Mesenchymal stem cell (in vitro differentiated cells and primary cell): ENCODE results near the gene CDKN2AIP.

ENCODE experiments used
- DNase-seq: peaks from one replicate; pipeline ENCODE4 v3.0.0-alpha.2; 2013
- H2AFZ ChIP-seq: one replicate; pipeline ENCODE4 v1.6.1; 2013; ENCODE audit warnings: low read depth, mild to moderate bottlenecking, control low read depth, inconsistent platforms, low read length, moderate library complexity
- H2AK5ac ChIP-seq: 2 replicates; pipeline ENCODE4 v1.6.1; 2013; ENCODE audit warnings: low read length, moderate library complexity, mild to moderate bottlenecking, inconsistent platforms; ENCODE audit not compliant: severe bottlenecking
- H2BK120ac ChIP-seq: one replicate; pipeline ENCODE4 v1.6.1; 2013; ENCODE audit warnings: low read depth, mild to moderate bottlenecking, inconsistent platforms, low read length, moderate library complexity
- H2BK12ac ChIP-seq, 2 experiments: one replicate each; pipeline ENCODE4 v1.6.1; 2013; ENCODE audit warnings: inconsistent platforms in 2 of 2, low read length in 2 of 2, mild to moderate bottlenecking in 2 of 2, moderate library complexity in 2 of 2, control low read depth in 1 of 2
- H2BK15ac ChIP-seq: one replicate; pipeline ENCODE4 v1.6.1; 2013; ENCODE audit warnings: mild to moderate bottlenecking, low read depth, inconsistent platforms; ENCODE audit not compliant: poor library complexity, severe bottlenecking
- H2BK5ac ChIP-seq: 2 replicates; pipeline ENCODE4 v1.6.1; 2013; ENCODE audit warnings: low read depth, mild to moderate bottlenecking, low read length, control low read depth, inconsistent platforms; ENCODE audit not compliant: poor library complexity, severe bottlenecking
- H3K14ac ChIP-seq, 2 experiments: one replicate each; pipeline ENCODE4 v1.6.1; 2013; ENCODE audit warnings: inconsistent platforms in 2 of 2, low read length in 2 of 2, control low read depth in 1 of 2, mild to moderate bottlenecking in 1 of 2, moderate library complexity in 1 of 2
- H3K18ac ChIP-seq, 2 experiments: one replicate each; pipeline ENCODE4 v1.6.1; 2013; ENCODE audit warnings: inconsistent platforms in 2 of 2, low read length in 2 of 2, control low read depth in 1 of 2, low read depth in 1 of 2, mild to moderate bottlenecking in 1 of 2
- H3K23ac ChIP-seq, 2 experiments: one replicate each; pipeline ENCODE4 v1.6.1; 2013; ENCODE audit warnings: inconsistent platforms in 2 of 2, low read length in 2 of 2, mild to moderate bottlenecking in 2 of 2, moderate library complexity in 2 of 2, control low read depth in 1 of 2
- H3K27ac ChIP-seq: 2 replicates; pipeline ENCODE4 v1.5.1; 2013; ENCODE audit warnings: mild to moderate bottlenecking, moderate library complexity, low read length, control low read depth, inconsistent platforms; ENCODE audit not compliant: poor library complexity, severe bottlenecking
- H3K27me3 ChIP-seq, 2 experiments: 2 replicates each; pipeline versions ENCODE4 v1.6.1 to v1.7.0; 2013; ENCODE audit warnings: low read length in 2 of 2, mild to moderate bottlenecking in 2 of 2, moderate library complexity in 2 of 2, control low read depth in 1 of 2, inconsistent platforms in 1 of 2; ENCODE audit not compliant: control insufficient read depth in 1 of 2, insufficient read depth in 1 of 2
- H3K36me3 ChIP-seq, 2 experiments: 2 replicates each; pipeline versions ENCODE4 v1.6.1 to v1.7.0; 2013; ENCODE audit warnings: low read length in 2 of 2, control low read depth in 1 of 2, inconsistent platforms in 1 of 2, low read depth in 1 of 2, mild to moderate bottlenecking in 1 of 2; ENCODE audit not compliant: insufficient read depth in 2 of 2, control insufficient read depth in 1 of 2
- H3K4ac ChIP-seq, 2 experiments: one replicate each; pipeline ENCODE4 v1.6.1; 2013; ENCODE audit warnings: inconsistent platforms in 2 of 2, low read length in 2 of 2, mild to moderate bottlenecking in 2 of 2, moderate library complexity in 2 of 2, control low read depth in 1 of 2, low read depth in 1 of 2
- H3K4me1 ChIP-seq: 2 replicates; pipeline ENCODE4 v1.6.1; 2013; ENCODE audit warnings: low read depth, low read length, control low read depth; ENCODE audit not compliant: control insufficient read depth, insufficient read depth
- H3K4me2 ChIP-seq: 2 replicates; pipeline ENCODE4 v1.6.1; 2013; ENCODE audit warnings: low read length, mild to moderate bottlenecking, inconsistent platforms; ENCODE audit not compliant: poor library complexity, severe bottlenecking
- H3K4me3 ChIP-seq, 2 experiments: 2 replicates each; pipeline versions ENCODE4 v1.5.1 to v1.7.0; 2013; ENCODE audit warnings: low read length in 2 of 2, mild to moderate bottlenecking in 2 of 2, control low read depth in 1 of 2, low read depth in 1 of 2; ENCODE audit not compliant: insufficient read depth in 1 of 2
- H3K79me1 ChIP-seq: replicated peaks from 2 replicates; pipeline ENCODE4 v1.6.1; 2013; ENCODE audit warnings: mild to moderate bottlenecking, control low read depth, low read length, inconsistent platforms; ENCODE audit not compliant: poor library complexity, severe bottlenecking
- H3K9ac ChIP-seq: 2 replicates; pipeline ENCODE4 v1.7.0; 2013; ENCODE audit warnings: mild to moderate bottlenecking, low read length, moderate library complexity
- H3K9me3 ChIP-seq: 2 replicates; pipeline ENCODE4 v1.7.0; 2013; ENCODE audit warnings: mild to moderate bottlenecking, low read length; ENCODE audit not compliant: control insufficient read depth
- H4K8ac ChIP-seq: one replicate; pipeline ENCODE4 v1.6.1; 2013; ENCODE audit warnings: inconsistent platforms, mild to moderate bottlenecking, low read length, moderate library complexity
- H4K91ac ChIP-seq: one replicate; pipeline ENCODE4 v1.6.1; 2013; ENCODE audit warnings: mild to moderate bottlenecking, low read length, inconsistent platforms
- WGBS: methylation state at CpG from one replicate; pipeline ENCODE4 v1.1.7; 2013; ENCODE audit warnings: mixed read lengths; 5-methylcytosine and 5-hydroxymethylcytosine counted together

CDKN2AIP gene

DNA sequence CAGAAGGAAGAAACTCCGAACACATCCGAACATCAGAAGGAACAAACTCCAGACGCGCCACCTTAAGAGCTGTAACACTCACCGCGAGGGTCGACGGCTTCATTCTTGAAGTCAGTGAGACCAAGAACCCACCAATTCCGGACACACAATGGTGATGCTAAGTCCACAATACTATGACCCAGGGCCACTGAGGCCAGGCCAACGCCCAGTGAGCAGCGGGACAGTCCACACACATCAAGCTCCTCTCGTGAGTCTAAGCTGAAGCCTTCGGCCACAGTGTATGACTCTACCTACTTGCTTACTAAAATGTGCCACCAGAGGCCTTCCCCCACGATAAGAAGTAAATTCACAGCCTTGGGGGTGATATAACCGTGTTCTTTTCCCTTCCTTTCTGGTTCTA, 10.2 kb upstream of the CDKN2AIP start:
- DNase-seq = no peak
- Histone ChIP-seq H2BK12ac (no peak overlapping the region), H3K36me3 (no peaks in the 10 kb centered on the region), H2BK15ac (no peak overlapping the region), H3K4ac (no peak overlapping the region), H4K8ac (no peak overlapping the region), H3K18ac (no peak overlapping the region), H2BK5ac (no peak overlapping the region), H3K14ac (no peak overlapping the region), H3K4me3 (no peak overlapping the region), H4K91ac (no peak overlapping the region), H3K27ac (no peak overlapping the region), H3K4me1 (peaks cover 10% of the 10 kb centered on the region), H3K27me3 (no peaks in the 10 kb centered on the region), H3K9ac (no peak overlapping the region), H3K4me2 (no peak overlapping the region), H3K23ac (no peak overlapping the region), H2AFZ (no peak overlapping the region), H2BK120ac (no peak overlapping the region), H3K79me1 (no peaks in the 10 kb centered on the region), H3K9me3 (no peaks in the 10 kb centered on the region), H2AK5ac (no peak overlapping the region)
- 87% methylated on average over 13 of the region's 15 CpGs for WGBS

DNA sequence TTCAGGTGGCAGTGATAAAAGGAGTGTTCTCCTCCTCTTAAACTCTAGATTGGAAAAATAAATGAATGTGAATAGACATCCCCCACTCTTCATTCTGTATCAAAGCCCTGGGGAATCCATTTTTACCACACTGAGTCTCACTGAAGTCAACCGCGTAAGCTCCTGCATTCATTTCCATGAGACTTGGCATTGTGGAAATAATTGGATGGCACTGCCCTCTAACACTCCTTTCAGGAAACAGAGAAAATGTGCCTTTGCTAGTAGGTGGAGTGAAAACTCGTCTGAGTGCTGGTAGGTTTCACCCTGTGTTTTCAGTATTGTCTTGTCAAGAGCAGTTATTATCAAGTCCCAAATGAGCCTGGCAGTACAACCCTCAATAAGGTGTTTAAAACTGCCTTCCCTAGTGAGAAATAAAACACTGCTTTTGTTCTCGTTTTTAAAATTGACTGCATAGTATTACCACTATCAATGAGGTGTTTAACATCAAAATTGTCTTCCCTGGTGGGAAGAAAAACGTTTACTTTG, 9.7 kb upstream of the CDKN2AIP start:
- no peak overlapping the region for H2BK5ac ChIP-seq
- H3K4ac ChIP-seq = no peak overlapping the region
- WGBS = 84% methylated on average over 3 of the region's 5 CpGs
- H3K4me2 ChIP-seq = no peak overlapping the region
- no peak overlapping the region for H3K14ac ChIP-seq
- H3K27ac ChIP-seq = no peak overlapping the region
- no peak overlapping the region for H2BK15ac ChIP-seq
- no peak overlapping the region for H3K23ac ChIP-seq
- H4K8ac ChIP-seq = no peak overlapping the region
- no peak overlapping the region for H2AK5ac ChIP-seq
- no peak overlapping the region for H2BK120ac ChIP-seq
- H3K4me1 ChIP-seq = peaks cover 10% of the 10 kb centered on the region
- H3K36me3 ChIP-seq = no peaks in the 10 kb centered on the region
- H3K4me3 ChIP-seq = no peak overlapping the region
- no peak overlapping the region for H2AFZ ChIP-seq
- H3K9me3 ChIP-seq = no peaks in the 10 kb centered on the region
- DNase-seq = no peak
- no peak overlapping the region for H3K18ac ChIP-seq
- no peaks in the 10 kb centered on the region for H3K27me3 ChIP-seq
- H4K91ac ChIP-seq = no peak overlapping the region
- H2BK12ac ChIP-seq = no peak overlapping the region
- H3K9ac ChIP-seq = no peak overlapping the region
- no peaks in the 10 kb centered on the region for H3K79me1 ChIP-seq

DNA sequence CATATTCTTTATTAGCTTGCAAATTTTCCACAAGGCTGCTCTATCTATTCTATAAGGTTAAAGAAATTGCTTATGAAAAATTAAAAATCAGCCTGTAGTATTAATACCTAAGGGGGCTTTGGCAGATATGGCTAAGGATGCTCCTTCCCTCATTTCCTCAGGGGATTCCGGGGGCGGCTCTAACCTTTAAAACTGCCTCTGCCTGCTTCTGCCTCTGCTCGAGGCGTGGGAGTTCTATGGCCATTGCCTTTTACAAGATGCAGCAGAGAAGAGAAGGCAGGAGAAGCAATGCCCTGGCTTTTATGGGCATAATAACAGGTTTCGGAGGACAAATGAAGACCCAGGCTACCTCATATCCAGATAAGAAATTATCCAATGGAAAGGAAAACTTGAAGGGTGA, 8.6 kb upstream of the CDKN2AIP start:
- WGBS = 70% methylated on average over 4 of the region's 5 CpGs
- Histone ChIP-seq H3K79me1 (no peaks in the 10 kb centered on the region), H3K23ac (no peak overlapping the region), H3K36me3 (no peaks in the 10 kb centered on the region), H2AFZ (no peak overlapping the region), H3K4me2 (no peak overlapping the region), H3K4ac (no peak overlapping the region), H3K4me3 (no peak overlapping the region), H3K18ac (no peak overlapping the region), H2BK120ac (no peak overlapping the region), H3K9ac (no peak overlapping the region), H3K27ac (no peak overlapping the region), H2BK12ac (no peak overlapping the region), H3K9me3 (no peaks in the 10 kb centered on the region), H2AK5ac (no peak overlapping the region), H2BK15ac (no peak overlapping the region), H4K8ac (no peak overlapping the region), H3K14ac (no peak overlapping the region), H2BK5ac (no peak overlapping the region), H4K91ac (no peak overlapping the region), H3K27me3 (no peaks in the 10 kb centered on the region), H3K4me1 (peaks cover 6% of the 10 kb centered on the region)
- DNase-seq = no peak

DNA sequence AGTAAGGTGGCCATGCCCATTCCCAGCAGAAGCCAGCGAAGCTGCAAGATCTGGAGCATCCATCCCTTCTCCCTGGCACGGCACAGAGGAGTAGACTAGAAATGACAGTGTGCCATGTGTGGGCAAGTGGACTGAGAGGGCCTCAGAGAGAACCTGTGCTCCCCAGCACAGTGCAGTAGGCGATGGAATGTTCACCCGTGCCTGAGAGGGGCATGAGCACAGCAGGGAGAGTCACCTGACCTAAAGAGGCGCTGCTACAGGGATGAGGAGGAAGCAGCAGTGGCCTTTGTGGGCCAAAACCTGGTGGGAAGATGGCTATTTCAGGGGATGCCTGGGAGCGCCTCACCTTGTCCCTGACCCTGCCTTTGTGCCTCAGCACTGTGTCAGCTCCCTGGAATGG, 8.0 kb upstream of the CDKN2AIP start:
- Histone ChIP-seq H3K4me3 (no peak overlapping the region), H3K18ac (no peak overlapping the region), H3K23ac (no peak overlapping the region), H3K27ac (no peak overlapping the region), H4K8ac (no peak overlapping the region), H3K9ac (no peak overlapping the region), H2BK15ac (no peak overlapping the region), H3K14ac (no peak overlapping the region), H4K91ac (no peak overlapping the region), H3K4me2 (no peak overlapping the region), H2AK5ac (no peak overlapping the region), H3K27me3 (no peaks in the 10 kb centered on the region), H3K4me1 (peaks cover 6% of the 10 kb centered on the region), H3K79me1 (no peaks in the 10 kb centered on the region), H2BK120ac (no peak overlapping the region), H3K9me3 (no peaks in the 10 kb centered on the region), H3K4ac (no peak overlapping the region), H3K36me3 (no peaks in the 10 kb centered on the region), H2AFZ (no peak overlapping the region), H2BK5ac (no peak overlapping the region), H2BK12ac (no peak overlapping the region)
- 73% methylated on average over 6 of the region's 6 CpGs for WGBS
- no peak for DNase-seq
